ENCODE data around the gene HSPA1A. TPM values are rescaled to one million over a fixed set of nuclear protein-coding genes. Genes with fewer than 3 reads are reported as not detected.

HSPA1A gene
- total RNA-seq, 1 donor from 2014 or later: 117 TPM

GRCh38 chr6:31865205-31866118 lies 50.1 kb downstream of the HSPA1A start:
- DNase-seq: no peak

Small RNAs within 50 kb of the gene (small RNA-seq; reads per million reads assigned to genes)
- gene RF00019: not detected
- gene SNORD48: 119 reads per million, percentile 96 among the genes with 10 or more reads in this experiment
- gene SNORD52: not detected

Other genes starting within 250 kb of the HSPA1A start
- not detected for gene LTA, start 243.3 kb upstream of the HSPA1A start, total RNA-seq
- not detected for gene TNF, start 240.0 kb upstream of the HSPA1A start, total RNA-seq
- 0.31 TPM for gene LTB, start 233.1 kb upstream of the HSPA1A start, total RNA-seq
- gene LST1, start 229.3 kb upstream of the HSPA1A start, total RNA-seq: 0.94 TPM
- not detected for gene NCR3, start 222.5 kb upstream of the HSPA1A start, total RNA-seq
- 4.1 TPM for gene AIF1, start 200.3 kb upstream of the HSPA1A start, total RNA-seq
- 31.7 TPM for gene PRRC2A, start 194.8 kb upstream of the HSPA1A start, total RNA-seq
- 118 TPM for gene BAG6, start 162.9 kb upstream of the HSPA1A start, total RNA-seq
- gene APOM, start 159.6 kb upstream of the HSPA1A start, total RNA-seq: not detected
- 16.2 TPM for gene C6orf47, start 154.8 kb upstream of the HSPA1A start, total RNA-seq
- gene GPANK1, start 150.5 kb upstream of the HSPA1A start, total RNA-seq: 9.8 TPM
- 69.9 TPM for gene CSNK2B, start 149.5 kb upstream of the HSPA1A start, total RNA-seq
- gene LY6G5B, start 145.6 kb upstream of the HSPA1A start, total RNA-seq: 3.4 TPM
- gene LY6G5C, start 134.5 kb upstream of the HSPA1A start, total RNA-seq: 3.1 TPM
- 48.2 TPM for gene ABHD16A, start 112.2 kb upstream of the HSPA1A start, total RNA-seq
- not detected for gene LY6G6F, start 108.7 kb upstream of the HSPA1A start, total RNA-seq
- gene LY6G6D, start 100.2 kb upstream of the HSPA1A start, total RNA-seq: not detected
- gene LY6G6C, start 93.8 kb upstream of the HSPA1A start, total RNA-seq: 0.31 TPM
- not detected for gene MPIG6B, start 92.2 kb upstream of the HSPA1A start, total RNA-seq
- 117 TPM for gene DDAH2, start 86.2 kb upstream of the HSPA1A start, total RNA-seq
- gene CLIC1, start 79.0 kb upstream of the HSPA1A start, total RNA-seq: 35.2 TPM
- gene MSH5, start 75.5 kb upstream of the HSPA1A start, total RNA-seq: 4.2 TPM
- gene SAPCD1, start 52.9 kb upstream of the HSPA1A start, total RNA-seq: 0.31 TPM
- 0.31 TPM for gene VWA7, start 38.2 kb upstream of the HSPA1A start, total RNA-seq
- 25.6 TPM for gene VARS1, start 19.8 kb upstream of the HSPA1A start, total RNA-seq
- 22.9 TPM for gene LSM2, start 8.6 kb upstream of the HSPA1A start, total RNA-seq
- 4.4 TPM for gene HSPA1L, start 260 bp upstream of the HSPA1A start, total RNA-seq
- gene HSPA1B, start 12.2 kb downstream of the HSPA1A start, total RNA-seq: 121 TPM
- 20.3 TPM for gene NEU1, start 47.3 kb downstream of the HSPA1A start, total RNA-seq
- gene SLC44A4, start 63.5 kb downstream of the HSPA1A start, total RNA-seq: not detected
- 83.9 TPM for gene EHMT2, start 82.2 kb downstream of the HSPA1A start, total RNA-seq
- 25.6 TPM for gene ZBTB12, start 86.5 kb downstream of the HSPA1A start, total RNA-seq
- 4.7 TPM for gene C2, start 112.2 kb downstream of the HSPA1A start, total RNA-seq
- 0.62 TPM for gene CFB, start 130.6 kb downstream of the HSPA1A start, total RNA-seq
- gene NELFE, start 143.4 kb downstream of the HSPA1A start, total RNA-seq: 37.4 TPM
- gene SKIC2, start 143.6 kb downstream of the HSPA1A start, total RNA-seq: 27.6 TPM
- gene DXO, start 156.6 kb downstream of the HSPA1A start, total RNA-seq: 6.9 TPM
- 8.6 TPM for gene C4A, start 166.5 kb downstream of the HSPA1A start, total RNA-seq
- gene C4B, start 199.3 kb downstream of the HSPA1A start, total RNA-seq: 9.2 TPM
- not detected for gene CYP21A2, start 222.9 kb downstream of the HSPA1A start, total RNA-seq